PC-3 (cell line): ENCODE results near the gene SPRN. TPM values are rescaled to one million over a fixed set of nuclear protein-coding genes. Genes with fewer than 3 reads are reported as not detected.

Experiments
- ATAC-seq: fragments of 200-7000 bp; cut with Tn5 transposase; 2 replicates; pipeline ENCODE4 v1.9.1; 2020; ENCODE audit warnings: mild to moderate bottlenecking, moderate library complexity
- BruUV-seq: library from RNA; stranded (reverse); fragments of 400-500 nt; replicated peaks from 2 replicates; lab custom pipeline; 2021; lab: Mats Ljungman, UMichigan
- CTCF ChIA-PET: fragments of 300-600 bp; sonication (Branson Sonifier 250); formaldehyde crosslinking; loops from one replicate; lab custom pipeline; 2022; ENCODE audit warnings: antibody characterized with exemption; lab: Charles Lee
- POLR2A ChIA-PET: fragments of 300-600 bp; sonication (Branson Sonifier 250); formaldehyde crosslinking; loops from one replicate; lab custom pipeline; 2022; ENCODE audit warnings: antibody characterized with exemption; ENCODE audit not compliant: unreplicated experiment; lab: Charles Lee
- DNase-seq: peaks from one replicate; pipeline ENCODE4 v3.0.0-alpha.2; 2015
- H2AFZ ChIP-seq: fragments of 300-600 bp; sonication (generic); 2 replicates; pipeline ENCODE4 v1.6.0; 2016; ENCODE audit warnings: antibody characterized with exemption, low read length
- H3F3A ChIP-seq: fragments of 300-600 bp; sonication (generic); one replicate; pipeline ENCODE4 v1.6.0; 2017; ENCODE audit warnings: antibody characterized with exemption, low read length, control low read depth, mild to moderate bottlenecking; ENCODE audit not compliant: unreplicated experiment
- H3K27ac ChIP-seq: fragments of 300-600 bp; sonication (generic); 2 replicates; pipeline ENCODE4 v1.5.1; 2016; ENCODE audit warnings: mild to moderate bottlenecking, low read length
- H3K27me3 ChIP-seq: fragments of 300-600 bp; sonication (generic); 2 replicates; pipeline ENCODE4 v1.6.1; 2016; ENCODE audit warnings: low read length, mixed read lengths
- H3K36me3 ChIP-seq: fragments of 300-600 bp; sonication (generic); 2 replicates; pipeline ENCODE4 v1.6.1; 2016; ENCODE audit warnings: low read depth, mixed run types, low read length, mixed read lengths
- H3K4me1 ChIP-seq: fragments of 300-600 bp; sonication (generic); 2 replicates; pipeline ENCODE4 v1.5.1; 2016; ENCODE audit warnings: low read length; ENCODE audit not compliant: insufficient read depth
- H3K4me2 ChIP-seq: fragments of 300-600 bp; sonication (generic); 2 replicates; pipeline ENCODE4 v1.6.0; 2016; ENCODE audit warnings: low read length
- H3K4me3 ChIP-seq: fragments of 300-600 bp; sonication (generic); 2 replicates; pipeline ENCODE4 v1.5.1; 2016; ENCODE audit warnings: mild to moderate bottlenecking, low read length, mixed read lengths
- H3K79me2 ChIP-seq: fragments of 300-600 bp; sonication (generic); 2 replicates; pipeline ENCODE4 v1.6.1; 2017; ENCODE audit warnings: low read length, mixed read lengths
- H3K9ac ChIP-seq: fragments of 300-600 bp; sonication (generic); 2 replicates; pipeline ENCODE4 v1.6.0; 2016; ENCODE audit warnings: mild to moderate bottlenecking, low read length
- H3K9me2 ChIP-seq: fragments of 300-600 bp; sonication (generic); replicated peaks from 2 replicates; pipeline ENCODE4 v1.6.1; 2016; ENCODE audit warnings: mixed run types, low read length, mixed read lengths
- H3K9me3 ChIP-seq: fragments of 300-600 bp; sonication (generic); 2 replicates; pipeline ENCODE4 v1.6.1; 2016; ENCODE audit warnings: low read length, mixed read lengths
- H4K20me1 ChIP-seq: fragments of 300-600 bp; sonication (generic); 2 replicates; pipeline ENCODE4 v1.6.1; 2016; ENCODE audit warnings: low read length, mixed read lengths
- EZH2 ChIP-seq: fragments of 300-600 bp; sonication (generic); IDR thresholded peaks from one replicate; pipeline ENCODE4 v1.6.1; 2017; ENCODE audit warnings: antibody characterized with exemption, mild to moderate bottlenecking, low read length; ENCODE audit not compliant: unreplicated experiment
- EZH2phosphoT487 ChIP-seq: fragments of 300-600 bp; sonication (generic); IDR thresholded peaks from 2 replicates; pipeline ENCODE4 v1.6.1; 2018; ENCODE audit warnings: mild to moderate bottlenecking, antibody characterized with exemption, low read length, borderline replicate concordance
- intact Hi-C: fragments of 100-400 bp; cut with micrococcal nuclease; formaldehyde crosslinking; loops from 2 replicates; pipeline ENCODE4 v1.9.0; 2023
- total RNA-seq: library from RNA; depleted of rRNA; stranded (reverse); fragments of >200 nt; gene quantifications from 2 replicates; pipeline ENCODE4 v1.2.3, GENCODE V29; 2014
- TF ChIP-seq, protein P1 (sequence below): fragments of 300-600 bp; sonication (generic); conservative IDR thresholded peaks from 2 replicates; pipeline ENCODE4 v1.5.1; 2017; ENCODE audit warnings: antibody characterized with exemption, low read depth, mild to moderate bottlenecking, low read length

SPRN gene
- total RNA-seq, 1 experiment from 2014 or later = not detected

DNA sequence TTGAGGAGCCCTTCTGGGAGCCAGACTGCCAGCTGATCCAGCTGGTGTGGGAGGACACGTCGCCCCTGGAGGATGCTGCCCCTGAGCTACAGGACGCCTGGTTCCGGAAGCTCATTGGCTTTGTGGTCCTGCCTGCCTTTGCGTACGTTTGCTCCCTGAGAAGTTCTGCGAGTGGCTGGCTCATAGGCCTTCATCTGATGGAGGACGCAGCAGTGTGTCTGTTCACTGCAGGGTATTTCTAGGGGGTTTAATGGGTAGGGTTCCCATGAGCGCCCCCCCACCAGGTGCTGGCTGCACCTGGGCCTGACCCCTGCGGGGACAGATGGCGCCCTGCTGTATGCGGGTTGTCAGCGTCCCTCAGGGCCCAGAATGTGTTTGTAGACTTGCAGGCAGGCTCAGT lies 40.4 kb downstream of the SPRN start:
- intact Hi-C loops = no loop called here
- no TSS peak for BruUV-seq
- no peak overlapping the region for H3K27ac ChIP-seq

DNA sequence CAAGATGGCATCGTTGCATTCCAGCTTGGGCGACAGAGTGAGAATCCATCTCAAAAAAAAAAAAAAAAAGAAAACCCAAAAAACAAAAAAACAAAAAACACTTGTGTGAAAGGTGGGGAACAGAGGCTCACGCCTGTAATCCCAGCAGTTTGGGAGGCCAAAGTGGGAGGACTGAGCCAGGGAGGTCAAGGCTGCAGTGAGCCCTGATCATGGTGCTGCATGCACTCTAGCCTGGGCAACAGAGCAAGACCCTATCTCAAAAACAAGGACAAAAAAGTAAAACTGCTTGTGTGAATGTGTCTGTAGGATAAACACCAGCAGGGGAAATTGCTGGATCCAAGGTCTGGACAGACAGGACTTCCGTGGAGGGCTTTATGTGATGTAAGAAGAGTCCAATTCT lies 40.9 kb downstream of the SPRN start:
- no peak overlapping the region for H3K4me2 ChIP-seq
- no peak overlapping the region for H2AFZ ChIP-seq
- H3K9me2 ChIP-seq = no peaks in the 10 kb centered on the region
- no TSS peak for BruUV-seq
- TF ChIP-seq EZH2phosphoT487 (no peak), EZH2 (no peak)
- TF ChIP-seq, protein P1, sequence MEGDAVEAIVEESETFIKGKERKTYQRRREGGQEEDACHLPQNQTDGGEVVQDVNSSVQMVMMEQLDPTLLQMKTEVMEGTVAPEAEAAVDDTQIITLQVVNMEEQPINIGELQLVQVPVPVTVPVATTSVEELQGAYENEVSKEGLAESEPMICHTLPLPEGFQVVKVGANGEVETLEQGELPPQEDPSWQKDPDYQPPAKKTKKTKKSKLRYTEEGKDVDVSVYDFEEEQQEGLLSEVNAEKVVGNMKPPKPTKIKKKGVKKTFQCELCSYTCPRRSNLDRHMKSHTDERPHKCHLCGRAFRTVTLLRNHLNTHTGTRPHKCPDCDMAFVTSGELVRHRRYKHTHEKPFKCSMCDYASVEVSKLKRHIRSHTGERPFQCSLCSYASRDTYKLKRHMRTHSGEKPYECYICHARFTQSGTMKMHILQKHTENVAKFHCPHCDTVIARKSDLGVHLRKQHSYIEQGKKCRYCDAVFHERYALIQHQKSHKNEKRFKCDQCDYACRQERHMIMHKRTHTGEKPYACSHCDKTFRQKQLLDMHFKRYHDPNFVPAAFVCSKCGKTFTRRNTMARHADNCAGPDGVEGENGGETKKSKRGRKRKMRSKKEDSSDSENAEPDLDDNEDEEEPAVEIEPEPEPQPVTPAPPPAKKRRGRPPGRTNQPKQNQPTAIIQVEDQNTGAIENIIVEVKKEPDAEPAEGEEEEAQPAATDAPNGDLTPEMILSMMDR = no peak
- H3K4me1 ChIP-seq = no peaks in the 10 kb centered on the region
- CTCF ChIA-PET = no interaction called here
- no peaks in the 10 kb centered on the region for H3F3A ChIP-seq
- no peaks in the 10 kb centered on the region for H3K79me2 ChIP-seq
- H3K27ac ChIP-seq = no peak overlapping the region
- no peaks in the 10 kb centered on the region for H3K9me3 ChIP-seq
- intact Hi-C loops = no loop called here
- POLR2A ChIA-PET = no interaction called here
- H3K36me3 ChIP-seq = no peaks in the 10 kb centered on the region
- no peaks in the 10 kb centered on the region for H4K20me1 ChIP-seq
- ATAC-seq (no peak), DNase-seq (no peak)
- H3K9ac ChIP-seq = no peak overlapping the region
- no peaks in the 10 kb centered on the region for H3K27me3 ChIP-seq
- no peak overlapping the region for H3K4me3 ChIP-seq

More for the DNA sequence above, 40.4 kb downstream of the SPRN start:
- Histone ChIP-seq H3K9me2 (no peaks in the 10 kb centered on the region), H3K36me3 (no peaks in the 10 kb centered on the region), H4K20me1 (no peaks in the 10 kb centered on the region), H3K4me2 (no peak overlapping the region), H3K27me3 (no peaks in the 10 kb centered on the region), H3K4me1 (no peaks in the 10 kb centered on the region), H3K9ac (no peak overlapping the region), H3K4me3 (no peak overlapping the region), H2AFZ (no peak overlapping the region), H3K9me3 (no peaks in the 10 kb centered on the region), H3F3A (no peaks in the 10 kb centered on the region), H3K79me2 (no peaks in the 10 kb centered on the region)
- TF ChIP-seq, protein P1 = no peak
- TF ChIP-seq EZH2 (no peak), EZH2phosphoT487 (no peak)
- no peak for DNase-seq
- POLR2A ChIA-PET = no interaction called here
- ATAC-seq = no peak
- CTCF ChIA-PET = no interaction called here

DNA sequence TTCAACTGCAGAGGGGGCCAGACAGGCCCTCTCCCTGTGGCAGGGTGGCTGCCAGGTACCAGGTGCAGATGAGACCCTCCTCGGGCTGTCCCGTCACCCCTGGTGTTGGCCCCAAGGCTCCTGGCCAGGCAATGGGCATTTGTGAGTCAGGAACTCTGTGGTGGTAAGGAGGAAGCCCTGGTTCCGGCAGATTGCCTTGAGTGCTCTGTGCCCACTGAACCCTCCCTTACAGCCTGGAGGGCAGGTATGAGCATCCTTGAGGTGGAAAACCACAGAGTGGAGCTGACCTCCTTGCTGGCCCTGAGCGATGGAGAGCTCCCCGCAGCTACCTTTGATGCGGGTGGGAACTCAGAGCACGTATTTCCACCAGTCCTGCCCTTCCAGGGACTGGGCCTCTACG lies 43.4 kb downstream of the SPRN start:
- no peak overlapping the region for H3K9ac ChIP-seq
- no peak overlapping the region for H3K27ac ChIP-seq
- POLR2A ChIA-PET = no interaction called here
- BruUV-seq = TSS peak; percentile 29
- CTCF ChIA-PET = no interaction called here
- no peaks in the 10 kb centered on the region for H3K79me2 ChIP-seq
- ATAC-seq (no peak), DNase-seq (no peak)
- no peaks in the 10 kb centered on the region for H3K4me1 ChIP-seq
- H4K20me1 ChIP-seq = no peaks in the 10 kb centered on the region
- no peak for TF ChIP-seq EZH2
- no peak for TF ChIP-seq EZH2phosphoT487
- TF ChIP-seq, protein P1 = no peak
- H3K9me3 ChIP-seq = no peaks in the 10 kb centered on the region
- no peaks in the 10 kb centered on the region for H3K36me3 ChIP-seq
- no peaks in the 10 kb centered on the region for H3K27me3 ChIP-seq
- H3F3A ChIP-seq = no peaks in the 10 kb centered on the region
- H2AFZ ChIP-seq = no peak overlapping the region
- no peaks in the 10 kb centered on the region for H3K9me2 ChIP-seq
- no peak overlapping the region for H3K4me2 ChIP-seq
- no peak overlapping the region for H3K4me3 ChIP-seq
- intact Hi-C loops = no loop called here
